HEK293 (cell line): ENCODE data around the gene AMPD3.

Source experiments
- CTCF ChIA-PET: fragments of 350-600 bp; formaldehyde crosslinking; extraction: SDS; loops from one replicate; lab custom pipeline; 2021; ENCODE audit warnings: antibody characterized with exemption; lab: Yijun Ruan, JAX
- POLR2A ChIA-PET: fragments of 300-600 bp; formaldehyde crosslinking; extraction: SDS; loops from one replicate; lab custom pipeline; 2020; ENCODE audit warnings: antibody characterized with exemption, inconsistent platforms; lab: Yijun Ruan, JAX
- H3K27ac ChIP-seq: fragments of 200-500 bp; sonication (Bioruptor generic); 2 replicates; pipeline ENCODE4 v1.5.1; 2014; ENCODE audit warnings: low read depth, low read length, control low read depth, inconsistent platforms; ENCODE audit errors: extremely low read depth
- H3K36me3 ChIP-seq, 2 experiments: fragments of 200-500 bp in 1 of 2; sonication (Bioruptor generic) in 1 of 2; 1 replicate in 1 of 2; 2 replicates in 1 of 2; pipeline ENCODE4 v1.5.1; 2014 to 2017; ENCODE audit warnings: inconsistent platforms in 2 of 2, low read length in 2 of 2; ENCODE audit not compliant: control insufficient read depth in 2 of 2, insufficient read depth in 1 of 2
- H3K4me1 ChIP-seq: fragments of 200-500 bp; sonication (Bioruptor generic); 2 replicates; pipeline ENCODE4 v1.5.1; 2014; ENCODE audit warnings: mild to moderate bottlenecking, low read length, inconsistent platforms; ENCODE audit not compliant: control insufficient read depth, insufficient read depth
- H3K4me3 ChIP-seq: 2 replicates; pipeline ENCODE4 v1.5.1; 2011; ENCODE audit warnings: low read depth, mild to moderate bottlenecking, control low read depth, low read length, moderate library complexity
- H3K9me3 ChIP-seq: fragments of 200-500 bp; sonication (Bioruptor generic); 2 replicates; pipeline ENCODE4 v1.5.1; 2014; ENCODE audit warnings: low read depth, low read length, inconsistent platforms; ENCODE audit not compliant: control insufficient read depth, insufficient read depth
- ATF2 ChIP-seq: fragments of 450-650 bp; formaldehyde crosslinking; IDR thresholded peaks from 2 replicates; pipeline ENCODE4 v1.5.1; 2016; ENCODE audit warnings: missing biosample characterization, missing genetic modification characterization, low read depth
- EGR2 ChIP-seq: fragments of 450-650 bp; formaldehyde crosslinking; IDR thresholded peaks from 2 replicates; pipeline ENCODE4 v1.5.1; 2016; ENCODE audit warnings: low read depth, missing biosample characterization, missing genetic modification characterization
- ELK4 ChIP-seq: IDR thresholded peaks from 2 replicates; pipeline ENCODE4 v1.6.1; 2011; ENCODE audit warnings: mild to moderate bottlenecking, low read depth, low read length, borderline replicate concordance
- OSR2 ChIP-seq: fragments of 450-650 bp; formaldehyde crosslinking; IDR thresholded peaks from 2 replicates; pipeline ENCODE4 v1.5.1; 2016; ENCODE audit warnings: missing biosample characterization, missing genetic modification characterization
- OVOL3 ChIP-seq: fragments of 450-650 bp; formaldehyde crosslinking; IDR thresholded peaks from 2 replicates; pipeline ENCODE4 v1.5.1; 2016; ENCODE audit warnings: missing biosample characterization, missing genetic modification characterization
- RBAK ChIP-seq: fragments of 450-650 bp; formaldehyde crosslinking; IDR thresholded peaks from 2 replicates; pipeline ENCODE4 v1.5.1; 2016; ENCODE audit warnings: missing biosample characterization, missing genetic modification characterization
- SETDB1 ChIP-seq: IDR thresholded peaks from one replicate; pipeline ENCODE4 v1.6.1; 2017; ENCODE audit warnings: mild to moderate bottlenecking, low read length, moderate library complexity, mixed read lengths; ENCODE audit not compliant: insufficient read length
- ZBTB17 ChIP-seq: fragments of 450-650 bp; formaldehyde crosslinking; IDR thresholded peaks from 2 replicates; pipeline ENCODE4 v1.5.1; 2016; ENCODE audit warnings: missing biosample characterization, missing genetic modification characterization
- ZIC2 ChIP-seq: fragments of 450-650 bp; formaldehyde crosslinking; IDR thresholded peaks from 2 replicates; pipeline ENCODE4 v1.5.1; 2016; ENCODE audit warnings: missing biosample characterization, missing genetic modification characterization
- ZNF121 ChIP-seq: fragments of 450-650 bp; formaldehyde crosslinking; IDR thresholded peaks from 2 replicates; pipeline ENCODE4 v1.5.1; 2016; ENCODE audit warnings: missing biosample characterization, missing genetic modification characterization
- ZNF133 ChIP-seq: fragments of 450-650 bp; formaldehyde crosslinking; IDR thresholded peaks from 2 replicates; pipeline ENCODE4 v1.5.1; 2016; ENCODE audit warnings: missing biosample characterization, missing genetic modification characterization
- ZNF157 ChIP-seq: fragments of 450-650 bp; formaldehyde crosslinking; IDR thresholded peaks from 2 replicates; pipeline ENCODE4 v1.5.1; 2016; ENCODE audit warnings: missing biosample characterization, missing genetic modification characterization
- ZNF274 ChIP-seq, 2 experiments: fragments of 200-500 bp in 1 of 2; fragments of 450-650 bp in 1 of 2; sonication (Bioruptor generic) in 1 of 2; formaldehyde crosslinking in 1 of 2; IDR thresholded peaks; 2 replicates each; pipeline versions ENCODE4 v1.5.1 to v1.6.1; 2014 to 2016; ENCODE audit warnings: borderline replicate concordance in 1 of 2, inconsistent platforms in 1 of 2, low read length in 1 of 2, missing biosample characterization in 1 of 2, missing genetic modification characterization in 1 of 2
- ZNF280C ChIP-seq: fragments of 450-650 bp; formaldehyde crosslinking; IDR thresholded peaks from 2 replicates; pipeline ENCODE4 v1.5.1; 2016; ENCODE audit warnings: missing biosample characterization, missing genetic modification characterization
- ZNF366 ChIP-seq: fragments of 450-650 bp; formaldehyde crosslinking; conservative IDR thresholded peaks from 2 replicates; pipeline ENCODE4 v1.5.1; 2016; ENCODE audit warnings: missing biosample characterization, missing genetic modification characterization
- ZNF521 ChIP-seq: fragments of 450-650 bp; formaldehyde crosslinking; IDR thresholded peaks from 2 replicates; pipeline ENCODE4 v1.5.1; 2017; ENCODE audit warnings: missing biosample characterization, mild to moderate bottlenecking, missing genetic modification characterization
- ZNF530 ChIP-seq: fragments of 450-650 bp; formaldehyde crosslinking; IDR thresholded peaks from 2 replicates; pipeline ENCODE4 v1.5.1; 2016; ENCODE audit warnings: low read depth, missing biosample characterization, missing genetic modification characterization
- ZNF555 ChIP-seq: fragments of 450-650 bp; formaldehyde crosslinking; conservative IDR thresholded peaks from 2 replicates; pipeline ENCODE4 v1.5.1; 2017; ENCODE audit warnings: missing biosample characterization, mild to moderate bottlenecking, missing genetic modification characterization, inconsistent platforms
- ZSCAN16 ChIP-seq: fragments of 450-650 bp; formaldehyde crosslinking; IDR thresholded peaks from 2 replicates; pipeline ENCODE4 v1.5.1; 2016; ENCODE audit warnings: missing biosample characterization, missing genetic modification characterization
- TF ChIP-seq, protein P1 (sequence below): sonication (generic); formaldehyde crosslinking; IDR thresholded peaks from 2 replicates; pipeline ENCODE4 v1.8.1; 2022; ENCODE audit warnings: mild to moderate bottlenecking, moderate library complexity, missing genetic modification reagents
- TF ChIP-seq, protein P2 (sequence below): fragments of 450-650 bp; formaldehyde crosslinking; IDR thresholded peaks from 2 replicates; pipeline ENCODE4 v1.5.1; 2016; ENCODE audit warnings: missing biosample characterization, missing genetic modification characterization, borderline replicate concordance
- TF ChIP-seq, protein P3 (sequence below): fragments of 450-650 bp; formaldehyde crosslinking; IDR thresholded peaks from 2 replicates; pipeline ENCODE4 v1.5.1; 2016; ENCODE audit warnings: missing biosample characterization, missing genetic modification characterization
- TF ChIP-seq, protein P4 (sequence below): fragments of 450-650 bp; formaldehyde crosslinking; IDR thresholded peaks from 2 replicates; pipeline ENCODE4 v1.5.1; 2016; ENCODE audit warnings: missing biosample characterization, missing genetic modification characterization

Gene AMPD3

DNA sequence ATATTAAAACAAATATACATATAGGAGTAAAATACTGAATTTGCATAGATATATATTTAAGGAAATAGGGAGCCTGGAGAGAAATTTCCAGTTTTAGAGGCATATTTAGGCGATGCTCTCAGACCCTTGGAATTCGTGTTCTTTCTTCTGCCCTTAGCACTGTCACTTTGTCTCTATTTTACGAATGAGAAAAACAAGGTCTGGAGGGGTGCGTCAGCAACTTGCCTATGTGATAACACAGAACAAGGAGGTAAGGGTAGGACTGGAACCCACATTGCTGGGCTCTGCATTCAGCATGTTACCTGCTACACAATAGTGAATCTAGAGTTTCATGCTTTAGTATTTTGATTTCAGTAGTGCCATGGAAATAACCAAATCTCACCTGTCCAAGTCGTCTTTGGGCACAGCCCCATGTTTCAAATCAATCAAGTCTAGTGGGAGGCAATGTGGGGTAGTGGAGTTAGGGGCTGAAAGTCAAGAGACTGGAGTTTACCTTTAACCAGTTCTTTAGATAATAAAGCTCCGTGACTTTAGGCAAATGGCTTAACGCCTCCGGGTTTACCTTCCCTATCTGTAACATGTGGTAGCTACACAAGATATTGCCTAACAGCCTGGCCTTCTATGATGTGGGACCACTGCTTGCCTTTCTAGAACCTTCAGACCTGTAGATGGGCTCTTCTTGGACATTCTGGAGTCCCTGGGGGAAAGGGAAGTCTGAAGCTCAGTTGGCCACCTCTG lies 44.8 kb upstream of the AMPD3 start (continued):
- TF ChIP-seq ZNF280C (tag by site-specific recombination) (no peak), ZNF555 (tag by site-specific recombination) (no peak), OVOL3 (no peak), ATF2 (no peak), ELK4 (no peak), OSR2 (no peak), ZIC2 (tag by site-specific recombination) (no peak), EGR2 (no peak), SETDB1 (no peak), ZNF274 (IDR thresholded peaks at IDR 0.05; ENCODE audit: low read length) (no peak), ZNF274 (tag by site-specific recombination; IDR thresholded peaks at IDR 0.05; ENCODE audit: borderline replicate concordance) (no peak), ZNF521 (tag by site-specific recombination) (no peak)
- TF ChIP-seq, protein P1, sequence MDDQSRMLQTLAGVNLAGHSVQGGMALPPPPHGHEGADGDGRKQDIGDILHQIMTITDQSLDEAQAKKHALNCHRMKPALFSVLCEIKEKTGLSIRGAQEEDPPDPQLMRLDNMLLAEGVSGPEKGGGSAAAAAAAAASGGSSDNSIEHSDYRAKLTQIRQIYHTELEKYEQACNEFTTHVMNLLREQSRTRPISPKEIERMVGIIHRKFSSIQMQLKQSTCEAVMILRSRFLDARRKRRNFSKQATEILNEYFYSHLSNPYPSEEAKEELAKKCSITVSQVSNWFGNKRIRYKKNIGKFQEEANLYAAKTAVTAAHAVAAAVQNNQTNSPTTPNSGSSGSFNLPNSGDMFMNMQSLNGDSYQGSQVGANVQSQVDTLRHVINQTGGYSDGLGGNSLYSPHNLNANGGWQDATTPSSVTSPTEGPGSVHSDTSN (CRISPR knock-in tag): no peak
- TF ChIP-seq, protein P2, sequence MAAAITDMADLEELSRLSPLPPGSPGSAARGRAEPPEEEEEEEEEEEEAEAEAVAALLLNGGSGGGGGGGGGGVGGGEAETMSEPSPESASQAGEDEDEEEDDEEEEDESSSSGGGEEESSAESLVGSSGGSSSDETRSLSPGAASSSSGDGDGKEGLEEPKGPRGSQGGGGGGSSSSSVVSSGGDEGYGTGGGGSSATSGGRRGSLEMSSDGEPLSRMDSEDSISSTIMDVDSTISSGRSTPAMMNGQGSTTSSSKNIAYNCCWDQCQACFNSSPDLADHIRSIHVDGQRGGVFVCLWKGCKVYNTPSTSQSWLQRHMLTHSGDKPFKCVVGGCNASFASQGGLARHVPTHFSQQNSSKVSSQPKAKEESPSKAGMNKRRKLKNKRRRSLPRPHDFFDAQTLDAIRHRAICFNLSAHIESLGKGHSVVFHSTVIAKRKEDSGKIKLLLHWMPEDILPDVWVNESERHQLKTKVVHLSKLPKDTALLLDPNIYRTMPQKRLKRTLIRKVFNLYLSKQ: no peak

DNA sequence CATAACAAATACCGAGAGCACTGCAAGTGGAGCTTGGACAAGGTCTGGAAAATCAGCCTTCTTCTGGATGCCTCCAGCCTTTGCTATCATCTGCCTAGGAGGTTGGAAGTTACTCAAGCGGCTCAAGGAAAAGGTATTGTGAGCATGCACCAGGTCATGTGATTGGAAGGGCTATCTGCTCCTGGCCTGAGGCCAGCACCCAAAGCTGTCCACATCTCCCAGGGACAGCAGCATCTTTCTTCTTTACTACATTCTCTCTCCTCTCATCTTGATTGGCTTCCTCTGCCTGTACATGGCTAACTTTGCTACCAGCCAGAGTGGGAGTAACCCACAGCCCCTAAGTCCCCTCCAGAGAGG lies 44.2 kb upstream of the AMPD3 start:
- H3K36me3 ChIP-seq: no peaks in the 10 kb centered on the region
- no peaks in the 10 kb centered on the region for H3K9me3 ChIP-seq
- no peak overlapping the region for H3K4me3 ChIP-seq
- no peaks in the 10 kb centered on the region for H3K4me1 ChIP-seq
- CTCF ChIA-PET: interaction anchor here (1.5 kb wide), 1 partner anchor 326 kb away, joined by 6 read pairs; no protein-coding TSS in a partner anchor
- POLR2A ChIA-PET: no interaction called here
- H3K27ac ChIP-seq: no peak overlapping the region
- TF ChIP-seq ZNF366 (no peak), ZNF157 (no peak), ZNF121 (no peak), ZBTB17 (no peak), ATF2 (no peak), ZNF133 (tag by site-specific recombination) (no peak), ZNF530 (tag by site-specific recombination) (no peak), ZSCAN16 (tag by site-specific recombination) (no peak), RBAK (tag by site-specific recombination) (no peak)
- TF ChIP-seq, protein P3, sequence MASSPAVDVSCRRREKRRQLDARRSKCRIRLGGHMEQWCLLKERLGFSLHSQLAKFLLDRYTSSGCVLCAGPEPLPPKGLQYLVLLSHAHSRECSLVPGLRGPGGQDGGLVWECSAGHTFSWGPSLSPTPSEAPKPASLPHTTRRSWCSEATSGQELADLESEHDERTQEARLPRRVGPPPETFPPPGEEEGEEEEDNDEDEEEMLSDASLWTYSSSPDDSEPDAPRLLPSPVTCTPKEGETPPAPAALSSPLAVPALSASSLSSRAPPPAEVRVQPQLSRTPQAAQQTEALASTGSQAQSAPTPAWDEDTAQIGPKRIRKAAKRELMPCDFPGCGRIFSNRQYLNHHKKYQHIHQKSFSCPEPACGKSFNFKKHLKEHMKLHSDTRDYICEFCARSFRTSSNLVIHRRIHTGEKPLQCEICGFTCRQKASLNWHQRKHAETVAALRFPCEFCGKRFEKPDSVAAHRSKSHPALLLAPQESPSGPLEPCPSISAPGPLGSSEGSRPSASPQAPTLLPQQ: no peak
- TF ChIP-seq, protein P4, sequence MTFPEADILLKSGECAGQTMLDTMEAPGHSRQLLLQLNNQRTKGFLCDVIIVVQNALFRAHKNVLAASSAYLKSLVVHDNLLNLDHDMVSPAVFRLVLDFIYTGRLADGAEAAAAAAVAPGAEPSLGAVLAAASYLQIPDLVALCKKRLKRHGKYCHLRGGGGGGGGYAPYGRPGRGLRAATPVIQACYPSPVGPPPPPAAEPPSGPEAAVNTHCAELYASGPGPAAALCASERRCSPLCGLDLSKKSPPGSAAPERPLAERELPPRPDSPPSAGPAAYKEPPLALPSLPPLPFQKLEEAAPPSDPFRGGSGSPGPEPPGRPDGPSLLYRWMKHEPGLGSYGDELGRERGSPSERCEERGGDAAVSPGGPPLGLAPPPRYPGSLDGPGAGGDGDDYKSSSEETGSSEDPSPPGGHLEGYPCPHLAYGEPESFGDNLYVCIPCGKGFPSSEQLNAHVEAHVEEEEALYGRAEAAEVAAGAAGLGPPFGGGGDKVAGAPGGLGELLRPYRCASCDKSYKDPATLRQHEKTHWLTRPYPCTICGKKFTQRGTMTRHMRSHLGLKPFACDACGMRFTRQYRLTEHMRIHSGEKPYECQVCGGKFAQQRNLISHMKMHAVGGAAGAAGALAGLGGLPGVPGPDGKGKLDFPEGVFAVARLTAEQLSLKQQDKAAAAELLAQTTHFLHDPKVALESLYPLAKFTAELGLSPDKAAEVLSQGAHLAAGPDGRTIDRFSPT (tag by site-specific recombination): no peak
